Measurements from ENCODE around the gene ITPR2.

DNA sequence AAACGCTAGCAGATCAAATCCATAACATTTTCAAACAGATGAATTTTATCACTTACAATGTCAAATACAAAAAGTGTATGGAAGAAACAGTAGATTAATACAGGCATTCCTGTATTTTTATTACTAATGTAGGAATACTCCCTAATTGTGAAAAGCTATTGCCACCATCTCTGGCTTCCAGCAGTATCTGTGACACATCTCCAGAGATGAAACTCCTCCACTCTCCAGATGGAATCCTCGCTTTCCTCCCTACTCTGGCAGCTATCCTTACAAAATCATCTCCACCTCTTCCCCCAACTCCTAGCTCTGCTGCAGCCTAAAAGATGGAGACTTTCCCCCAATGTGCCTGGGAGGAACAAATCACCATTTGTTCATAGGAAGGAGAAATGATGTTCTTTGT lies 426.2 kb downstream of the ITPR2 start:
- TF ChIP-seq, protein P1, sequence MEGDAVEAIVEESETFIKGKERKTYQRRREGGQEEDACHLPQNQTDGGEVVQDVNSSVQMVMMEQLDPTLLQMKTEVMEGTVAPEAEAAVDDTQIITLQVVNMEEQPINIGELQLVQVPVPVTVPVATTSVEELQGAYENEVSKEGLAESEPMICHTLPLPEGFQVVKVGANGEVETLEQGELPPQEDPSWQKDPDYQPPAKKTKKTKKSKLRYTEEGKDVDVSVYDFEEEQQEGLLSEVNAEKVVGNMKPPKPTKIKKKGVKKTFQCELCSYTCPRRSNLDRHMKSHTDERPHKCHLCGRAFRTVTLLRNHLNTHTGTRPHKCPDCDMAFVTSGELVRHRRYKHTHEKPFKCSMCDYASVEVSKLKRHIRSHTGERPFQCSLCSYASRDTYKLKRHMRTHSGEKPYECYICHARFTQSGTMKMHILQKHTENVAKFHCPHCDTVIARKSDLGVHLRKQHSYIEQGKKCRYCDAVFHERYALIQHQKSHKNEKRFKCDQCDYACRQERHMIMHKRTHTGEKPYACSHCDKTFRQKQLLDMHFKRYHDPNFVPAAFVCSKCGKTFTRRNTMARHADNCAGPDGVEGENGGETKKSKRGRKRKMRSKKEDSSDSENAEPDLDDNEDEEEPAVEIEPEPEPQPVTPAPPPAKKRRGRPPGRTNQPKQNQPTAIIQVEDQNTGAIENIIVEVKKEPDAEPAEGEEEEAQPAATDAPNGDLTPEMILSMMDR (IDR thresholded peaks at IDR 0.05): no peak
- TF ChIP-seq POLR2AphosphoS5 (IDR thresholded peaks at IDR 0.05; ENCODE audit: insufficient read depth in 1 of 2, low read depth in 1 of 2): no peak
